Fibroblast of skin of scalp (primary cell): ENCODE measurements around the gene FAM227A. TPM values are rescaled to one million over a fixed set of nuclear protein-coding genes. Genes with fewer than 3 reads are reported as not detected.

Experiments
- DNase-seq: peaks from one replicate; pipeline ENCODE4 v3.0.0-alpha.2; 2013
- polyA plus RNA-seq, 2 experiments: library from polyadenylated mRNA; unstranded; fragments of 120-200 nt; gene quantifications; one replicate each; pipeline ENCODE4 v1.2.1, GENCODE V29; 2013; ENCODE audit not compliant: insufficient read length in 2 of 2

Gene FAM227A
- 1.6 TPM for polyA plus RNA-seq (2013, experiment 1 of 2; ENCODE audit: insufficient read length)
- polyA plus RNA-seq (2013, experiment 2 of 2; ENCODE audit: insufficient read length) = 1.3 TPM

DNA sequence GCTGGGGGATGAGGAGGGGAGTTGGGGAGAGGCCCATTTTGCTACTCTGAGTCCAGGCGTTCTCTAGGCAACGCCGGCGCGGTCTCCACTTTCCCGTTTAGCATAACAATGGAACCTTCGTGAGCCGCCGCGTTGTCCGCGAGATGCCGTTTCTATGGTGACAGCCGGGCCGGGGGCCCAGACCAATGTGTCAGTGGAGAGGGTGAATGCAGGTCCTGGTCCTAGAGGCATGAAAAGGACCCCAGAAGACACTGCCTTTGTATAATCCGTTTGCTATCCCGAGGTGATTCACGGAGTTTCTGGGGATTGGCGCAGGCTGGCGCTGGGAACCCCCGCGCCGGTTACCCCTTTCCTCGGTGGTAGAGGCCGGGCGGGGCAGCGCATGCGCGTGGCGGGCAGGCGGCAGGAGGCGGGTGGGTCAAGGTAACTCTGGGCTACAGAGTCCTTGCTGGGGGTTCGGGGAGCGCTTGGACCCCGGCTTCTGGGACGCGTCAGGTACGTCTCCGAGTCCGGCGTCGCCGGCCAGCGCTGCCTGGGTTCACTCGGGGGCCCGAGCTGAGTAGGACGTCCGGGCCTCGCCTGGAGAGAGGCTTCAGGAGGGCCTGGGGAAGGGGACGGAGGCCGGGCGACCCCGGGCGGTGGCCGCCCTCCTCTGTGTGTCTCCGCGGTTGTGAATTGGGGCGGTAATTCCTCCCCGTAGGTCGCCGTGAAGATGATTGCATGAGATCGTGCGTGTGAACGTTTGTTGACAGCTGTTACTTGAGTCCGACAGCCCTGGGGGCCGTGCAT, at the start of gene FAM227A, which contains the start of gene CBY1:
FAM227A (minus strand) TSS at position 137 of the 789 bp plus-strand sequence. CDS start 6,224 bp downstream, outside the sequence.
CBY1 (plus strand) TSS at position 383 of the 789 bp plus-strand sequence. CDS start 11,417 bp downstream, outside the sequence.
- peak; percentile 83 for DNase-seq

DNA sequence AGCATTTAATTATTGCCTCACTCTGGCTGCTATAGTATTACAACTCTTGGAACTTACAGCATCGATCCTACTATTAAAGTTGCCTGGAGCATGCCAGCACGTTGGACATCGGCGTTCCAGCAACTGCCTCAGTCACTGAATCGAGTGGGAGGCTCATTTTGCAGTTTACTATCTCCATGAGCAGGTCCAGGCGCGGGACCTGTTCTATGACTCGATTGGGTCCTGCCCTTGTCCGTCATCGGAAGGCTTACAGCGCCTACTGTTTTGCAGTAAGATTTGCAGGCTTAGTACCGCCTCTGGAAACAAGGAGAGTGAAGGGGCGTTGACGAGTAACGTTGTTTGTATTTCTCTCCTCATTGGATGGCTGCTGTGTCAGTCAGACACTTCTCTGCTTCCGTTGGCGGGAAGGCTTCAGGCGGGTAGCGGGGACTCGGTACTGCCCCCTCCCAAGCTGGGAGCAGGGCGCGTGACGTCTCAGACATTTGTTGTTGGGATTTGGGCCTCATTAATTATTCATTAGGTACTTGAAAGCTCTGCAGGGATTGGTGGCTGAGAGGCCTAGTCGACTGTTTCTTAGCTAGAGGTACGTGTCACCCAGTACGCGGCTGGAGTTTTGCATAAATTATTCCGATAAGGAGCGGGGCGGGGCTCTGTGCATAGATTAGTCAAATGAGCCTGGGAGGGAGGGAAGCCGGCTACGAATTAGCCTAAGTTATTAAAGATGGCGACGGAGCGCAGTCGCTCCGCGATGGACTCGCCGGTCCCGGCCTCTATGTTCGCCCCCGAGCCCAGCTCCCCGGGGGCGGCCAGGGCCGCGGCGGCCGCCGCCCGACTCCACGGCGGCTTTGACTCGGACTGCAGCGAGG, 49.3 kb upstream of the FAM227A start, which contains the start of gene GTPBP1:
GTPBP1 (plus strand) TSS at position 710 of the 866 bp plus-strand sequence; CDS start at position 722, 12 bp downstream.
- DNase-seq = peak; percentile 100

DNA sequence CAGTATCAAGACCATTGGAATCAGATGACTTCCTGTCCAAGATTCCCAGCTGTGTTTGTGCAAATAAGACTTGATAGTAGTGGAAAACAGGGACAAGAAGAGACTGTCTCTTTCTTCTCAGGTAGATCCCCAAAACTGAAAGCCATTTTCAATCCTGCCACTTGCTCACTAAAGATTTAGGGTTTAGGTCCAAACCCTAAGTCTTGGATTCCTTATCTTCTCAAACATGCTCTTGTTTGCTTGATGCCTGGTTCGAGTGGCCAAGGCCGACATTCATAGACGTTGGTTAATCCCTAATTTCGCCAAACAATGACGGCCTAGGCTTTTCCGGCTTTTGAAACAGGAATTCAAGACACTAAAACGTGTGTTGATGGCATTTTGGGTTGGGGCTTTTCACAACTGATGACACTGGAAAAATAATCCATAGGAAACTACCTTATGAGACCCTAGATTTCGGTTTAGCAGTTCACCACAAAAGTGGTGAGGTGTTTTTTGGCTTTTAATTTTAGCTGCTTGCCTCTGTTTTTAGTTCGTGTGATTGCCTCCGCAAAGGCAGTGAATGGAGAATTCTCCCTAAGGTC, 48.6 kb upstream of the FAM227A start:
- no peak for DNase-seq

DNA sequence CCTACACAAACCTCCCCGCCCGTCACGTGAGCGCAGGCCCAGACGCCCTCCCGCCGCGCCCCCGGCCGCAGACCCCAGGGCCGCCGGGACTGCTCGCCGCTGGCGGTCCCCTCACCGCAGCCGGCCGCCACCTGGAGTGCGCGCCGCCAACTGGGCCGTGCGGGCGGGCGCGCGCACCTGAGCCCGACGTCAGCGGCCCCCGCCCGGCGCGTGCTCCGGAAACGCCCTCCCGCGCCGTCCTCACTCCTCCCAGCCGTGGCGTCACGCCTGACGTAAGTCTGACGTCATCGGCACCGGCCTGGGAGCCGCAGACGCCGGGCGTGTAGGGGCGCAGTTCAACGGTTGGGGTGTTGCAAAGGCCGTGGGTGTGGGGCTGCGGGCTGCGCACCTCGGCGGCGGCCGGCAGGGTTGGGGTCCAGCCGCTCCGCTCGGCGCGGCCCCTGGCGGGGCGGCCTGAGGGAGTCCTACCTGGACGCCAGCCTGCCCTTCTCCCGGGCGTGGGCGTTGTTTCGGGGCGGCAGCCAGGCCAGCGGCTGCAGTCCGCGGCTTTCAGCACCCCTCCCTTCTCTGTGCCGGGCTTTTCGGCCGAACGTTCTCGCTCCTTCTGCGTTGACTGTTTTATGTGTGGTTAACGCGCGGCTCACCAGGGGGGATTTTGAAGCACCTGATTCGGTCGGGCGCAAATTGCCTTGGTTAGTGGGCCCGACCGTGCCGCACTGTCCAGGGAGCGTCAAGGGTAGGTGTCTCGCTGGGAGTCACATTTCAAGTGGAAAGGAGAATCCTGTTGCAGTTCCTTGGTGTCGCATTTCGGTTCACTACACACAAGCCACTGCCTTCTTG, 44.8 kb upstream of the FAM227A start, which contains the start of gene JOSD1:
JOSD1 (minus strand) TSS at position 155 of the 840 bp plus-strand sequence. CDS start 956 bp downstream, outside the sequence.
- DNase-seq = peak; percentile 94

DNA sequence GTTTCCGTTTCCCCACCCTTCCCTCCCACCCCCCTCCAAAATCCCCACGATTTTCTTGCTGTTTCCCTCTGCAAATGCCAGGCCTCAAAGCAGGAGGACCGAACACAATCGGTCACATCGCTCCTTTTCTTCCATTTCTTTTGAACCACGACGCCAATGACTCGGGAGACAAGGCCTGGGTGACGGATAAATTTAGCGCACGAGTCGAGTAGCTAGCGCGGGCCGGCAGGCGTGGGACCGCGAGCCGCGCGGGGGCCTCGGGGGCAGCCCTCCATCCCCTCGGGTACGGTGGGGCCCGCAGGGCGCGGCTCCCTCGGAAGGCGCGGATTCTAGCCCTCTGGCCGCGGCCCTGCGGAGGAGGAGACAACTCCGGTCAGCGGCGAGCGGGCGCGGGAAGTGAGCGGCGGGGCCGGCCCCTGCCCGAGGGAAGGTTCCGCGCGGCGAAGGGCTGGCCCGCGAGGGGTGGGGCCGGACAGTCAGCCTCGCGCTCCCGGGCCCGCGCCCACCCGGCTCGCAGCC, 44.1 kb upstream of the FAM227A start:
- DNase-seq = no peak

DNA sequence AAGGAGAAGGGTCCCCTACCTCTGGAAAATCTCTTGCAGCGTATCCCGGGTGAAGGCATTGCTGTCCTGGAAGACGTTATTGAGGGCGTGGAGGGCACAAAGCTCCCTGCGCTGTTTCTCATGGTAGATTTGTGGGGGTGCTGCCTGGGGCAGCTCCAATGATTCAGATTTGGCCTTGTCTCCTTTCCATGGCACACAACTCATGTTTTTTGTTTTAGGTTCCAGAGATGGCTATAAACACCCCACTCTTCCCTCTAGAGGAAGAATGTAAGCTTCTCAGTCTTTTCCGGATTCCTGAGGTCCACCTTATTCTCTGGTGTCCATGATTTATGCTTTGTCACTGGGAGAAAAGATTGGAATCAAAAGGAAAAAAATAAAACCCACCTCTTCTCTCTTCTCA, 43.6 kb upstream of the FAM227A start:
- peak; percentile 45 for DNase-seq

DNA sequence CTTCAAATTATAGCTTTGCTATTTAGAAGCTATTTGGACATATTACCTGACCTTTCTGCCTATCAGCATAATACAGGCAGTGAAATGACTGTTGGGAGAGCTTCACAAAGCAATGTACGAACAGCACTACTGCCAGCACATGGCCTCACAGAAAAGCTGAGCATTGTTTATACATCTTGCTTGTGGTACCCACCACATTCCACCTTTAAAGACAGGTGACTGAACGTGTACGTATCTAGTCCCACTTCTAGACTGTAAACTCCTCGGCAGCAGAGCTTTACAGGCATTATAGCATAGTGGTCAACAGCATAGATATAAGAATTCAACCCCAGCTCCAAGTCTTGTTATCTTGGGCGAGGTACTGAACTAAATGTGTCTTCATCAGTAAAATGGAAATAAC, 43.0 kb upstream of the FAM227A start:
- DNase-seq = no peak

DNA sequence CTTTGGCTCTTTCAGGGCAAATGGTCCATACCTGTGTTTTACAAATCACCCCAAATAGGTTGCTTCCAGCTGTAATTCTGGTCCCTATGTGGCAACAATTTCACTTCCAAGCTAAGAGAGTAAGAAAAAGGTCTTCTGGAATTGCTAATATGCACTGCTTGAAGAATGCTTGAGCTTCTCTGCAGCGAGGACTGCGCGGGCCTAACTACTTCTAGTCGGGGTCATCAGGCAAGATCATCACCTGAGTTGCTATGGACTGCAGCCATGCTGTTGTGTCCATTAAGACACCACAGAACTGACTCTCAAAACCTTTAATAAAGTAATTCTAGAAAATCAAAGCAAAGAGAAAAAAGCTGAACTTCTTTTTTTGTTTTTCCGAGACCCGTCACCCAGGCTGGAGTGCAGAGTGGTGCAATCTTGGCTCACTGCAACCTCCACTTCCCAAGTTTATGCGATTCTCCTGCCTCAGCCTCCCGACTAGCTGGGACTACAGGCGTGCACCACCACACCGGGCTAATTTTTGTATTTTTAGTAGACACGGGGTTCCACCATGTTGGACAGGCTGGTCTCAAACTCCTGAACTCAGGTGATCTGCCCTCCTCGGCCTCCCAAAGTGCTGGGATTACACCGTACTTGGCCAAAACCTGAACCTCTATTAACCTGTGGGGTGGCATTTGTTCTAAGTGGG, 42.4 kb upstream of the FAM227A start:
- DNase-seq = no peak

DNA sequence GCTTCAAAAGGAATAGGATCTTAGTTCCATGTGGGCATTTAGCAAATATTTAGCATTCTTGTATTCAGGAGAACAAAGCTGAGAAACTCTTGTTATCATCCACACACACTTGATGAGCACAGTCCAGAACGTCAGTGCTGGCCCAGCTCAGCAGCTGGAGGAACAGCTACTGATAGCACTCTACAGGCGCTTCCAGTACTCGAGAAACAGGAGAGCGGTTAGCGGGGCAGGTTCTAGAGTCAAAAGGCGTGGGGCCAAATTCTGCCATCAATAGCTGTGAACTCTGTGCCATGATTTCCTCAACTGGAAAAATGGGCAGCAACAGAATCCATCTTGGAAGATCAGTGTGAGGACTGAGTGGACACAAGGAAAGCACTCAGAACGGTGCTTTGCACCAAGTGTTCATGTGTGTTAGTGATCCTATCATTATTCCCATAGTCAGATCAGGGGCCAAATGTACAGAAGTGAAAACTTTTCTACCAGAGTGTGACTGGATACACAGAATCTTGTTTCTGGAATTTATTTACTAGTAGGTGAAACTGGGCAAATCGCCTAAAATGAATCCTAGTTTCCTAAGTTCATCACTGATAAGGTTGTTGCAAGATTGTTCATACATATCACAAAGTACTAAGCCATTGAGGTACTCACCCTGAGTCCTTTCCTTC, 41.4 kb upstream of the FAM227A start:
- peak; percentile 6 for DNase-seq

DNA sequence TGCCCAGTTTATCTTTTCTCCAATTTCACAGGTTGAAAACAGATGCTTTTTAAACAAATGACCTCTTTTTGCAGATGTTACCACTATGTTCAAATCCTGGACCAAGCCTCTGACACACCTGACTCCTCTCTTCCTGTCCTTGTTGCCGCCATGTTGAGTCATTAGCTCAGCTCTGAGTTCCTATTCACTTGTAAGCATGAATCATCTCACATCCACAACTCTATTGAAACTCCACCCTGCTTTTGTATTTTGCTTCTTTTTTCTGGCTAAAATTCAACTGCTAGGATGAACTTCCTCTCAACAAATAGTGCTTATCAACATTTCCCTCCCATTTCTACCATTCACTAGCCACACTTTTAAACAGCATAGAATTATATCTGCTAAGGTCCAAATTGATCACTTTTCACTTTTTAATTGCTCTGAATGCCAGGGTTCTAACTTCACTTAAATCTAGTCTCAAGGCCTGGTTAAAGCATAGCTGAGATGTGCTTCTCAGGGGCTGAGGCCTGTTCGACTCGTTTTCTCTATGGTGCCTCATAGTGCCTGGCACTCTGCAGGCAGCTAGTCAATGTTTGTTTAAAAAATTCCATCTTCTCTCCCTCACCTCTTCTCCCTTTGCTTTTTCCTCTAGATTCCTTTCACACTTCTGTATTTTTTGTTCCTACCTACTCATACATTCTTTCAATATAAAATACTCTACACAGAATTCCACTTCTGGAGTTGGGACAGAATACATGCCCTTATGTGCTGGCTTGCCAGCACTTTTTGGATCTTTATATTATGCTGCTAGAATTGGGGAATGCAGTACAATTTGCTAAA, 40.6 kb upstream of the FAM227A start:
- peak; percentile 67 for DNase-seq

DNA sequence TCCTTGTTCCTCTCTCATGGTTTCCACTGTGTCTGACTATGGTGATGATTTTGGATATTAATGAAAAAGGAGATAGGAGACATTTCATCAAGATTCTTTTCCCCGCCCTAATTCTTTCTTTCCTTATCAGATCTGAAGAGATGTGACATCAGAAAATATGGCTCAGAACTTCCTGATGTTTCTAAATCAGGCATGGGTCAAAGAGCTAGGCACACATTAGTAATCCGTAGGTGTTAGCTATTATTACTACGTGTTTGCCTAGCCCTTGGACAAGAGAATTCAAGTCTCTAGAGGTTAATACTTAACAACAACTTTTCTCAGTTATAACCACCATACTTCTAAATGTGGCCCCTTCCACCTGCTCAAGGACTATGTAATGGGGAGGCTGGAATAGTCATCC, 38.7 kb upstream of the FAM227A start:
- no peak for DNase-seq

DNA sequence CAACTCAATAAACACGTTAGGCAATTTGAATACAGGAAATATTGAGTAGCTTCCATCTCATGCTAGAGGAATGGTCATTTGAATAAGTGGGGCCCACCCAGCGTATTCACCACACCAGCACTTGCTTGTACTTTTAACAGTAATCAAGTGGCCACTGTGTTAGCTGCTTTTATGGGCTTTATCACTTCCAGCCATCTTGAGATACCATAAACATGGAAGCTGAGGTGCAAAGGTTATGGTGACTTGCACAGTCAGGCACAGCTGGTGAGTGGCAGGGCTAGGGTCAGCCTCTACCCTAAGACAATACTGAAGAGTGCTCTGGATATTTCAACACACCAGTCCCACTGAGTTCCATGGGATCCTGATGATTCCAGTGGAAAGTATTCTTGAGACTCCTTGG, 37.9 kb upstream of the FAM227A start:
- no peak for DNase-seq

DNA sequence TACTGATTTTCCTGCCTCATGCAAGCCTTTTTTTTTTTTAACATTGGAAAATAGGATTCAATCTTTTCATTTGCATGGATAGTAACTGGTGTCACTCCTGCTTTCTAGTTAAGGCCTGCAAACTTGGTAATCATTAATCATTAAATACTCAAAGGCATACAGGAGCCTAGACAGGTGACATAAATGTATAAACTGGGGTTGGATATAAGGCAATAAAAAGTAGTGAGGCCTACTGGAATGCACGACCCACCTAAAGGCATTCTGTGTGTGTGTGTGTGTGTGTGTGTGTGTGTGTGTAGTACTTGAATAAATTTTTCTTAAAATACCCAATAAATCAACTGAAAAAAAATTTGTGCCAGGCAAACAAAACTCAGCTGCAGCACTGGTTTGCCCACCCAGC, 33.5 kb upstream of the FAM227A start:
- no peak for DNase-seq

DNA sequence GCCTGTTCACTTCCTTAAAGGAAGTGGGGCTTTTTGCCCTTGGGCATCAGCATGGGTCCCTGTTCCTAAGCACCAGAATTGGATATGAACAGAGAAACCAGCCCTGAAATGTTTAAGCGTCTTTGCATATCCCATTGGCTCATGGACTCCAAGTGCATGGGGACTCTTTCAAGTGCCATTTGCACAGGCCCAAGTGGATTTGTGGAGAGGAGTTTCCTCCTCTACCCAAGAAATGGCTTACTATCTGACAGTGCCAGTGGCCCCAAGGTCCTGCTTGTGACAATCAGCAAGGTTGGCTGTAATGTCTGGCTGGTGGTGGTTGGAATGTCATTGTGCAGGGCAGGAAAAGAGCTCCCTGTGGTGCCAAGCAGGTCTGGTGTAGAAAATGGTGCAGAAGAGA, 29.6 kb upstream of the FAM227A start:
- no peak for DNase-seq

DNA sequence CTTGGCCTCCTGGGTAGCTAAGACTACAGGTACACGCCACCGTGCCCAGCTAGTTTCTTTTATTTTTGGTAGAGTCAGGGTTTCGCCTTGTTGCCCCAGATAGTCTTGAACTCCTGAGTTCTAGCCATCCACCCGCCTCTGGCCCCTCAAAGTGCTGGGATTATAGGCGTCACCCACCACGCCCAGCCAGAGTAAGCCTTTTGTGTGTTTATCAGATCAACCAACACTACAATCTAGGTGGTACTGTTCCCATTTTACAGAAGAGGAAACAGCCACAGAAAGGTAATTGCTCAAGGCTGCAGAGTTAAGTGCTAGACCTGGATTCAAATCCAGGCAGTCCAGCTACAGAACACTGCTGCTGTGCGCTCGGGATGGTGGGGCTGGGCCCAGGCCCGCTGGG, 28.7 kb upstream of the FAM227A start:
- DNase-seq = no peak

DNA sequence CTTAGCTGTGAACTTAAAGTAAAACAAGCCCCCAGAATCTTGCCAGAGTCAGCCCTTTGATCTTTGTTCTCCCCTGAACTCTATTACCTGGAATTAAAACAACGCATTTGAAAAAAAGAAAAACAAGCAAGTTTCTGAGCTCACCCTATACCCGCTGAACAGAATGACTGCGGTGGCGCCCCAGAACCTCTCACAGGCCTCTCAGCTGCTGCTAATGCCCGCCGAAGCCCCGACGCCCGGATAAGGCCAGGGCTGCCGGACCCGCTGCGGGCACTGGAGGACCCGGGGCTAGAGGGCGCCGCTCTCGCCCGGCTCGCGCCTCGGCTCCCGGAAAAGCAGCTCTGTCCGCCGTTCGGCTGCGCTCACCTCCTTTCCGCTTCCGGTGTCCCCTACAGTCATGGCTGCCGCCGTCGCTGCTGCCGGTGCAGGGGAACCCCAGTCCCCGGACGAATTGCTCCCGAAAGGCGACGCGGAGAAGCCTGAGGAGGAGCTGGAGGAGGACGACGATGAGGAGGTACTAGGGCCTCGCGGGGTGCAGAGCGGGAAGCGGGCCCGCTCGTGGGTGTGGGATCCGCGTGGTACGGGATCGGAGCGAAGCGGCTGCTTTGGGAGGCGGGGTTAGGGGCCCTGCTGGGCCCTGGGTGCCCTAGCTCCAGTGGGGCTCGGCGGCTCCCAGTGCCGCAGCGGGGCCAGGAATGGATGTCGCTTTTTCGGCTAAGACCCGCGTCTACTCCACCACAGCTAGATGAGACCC, 25.6 kb upstream of the FAM227A start, which contains the start of gene TOMM22:
TOMM22 (plus strand) TSS at position 376 of the 754 bp plus-strand sequence; CDS start at position 398, 22 bp downstream.
- DNase-seq = peak; percentile 88

DNA sequence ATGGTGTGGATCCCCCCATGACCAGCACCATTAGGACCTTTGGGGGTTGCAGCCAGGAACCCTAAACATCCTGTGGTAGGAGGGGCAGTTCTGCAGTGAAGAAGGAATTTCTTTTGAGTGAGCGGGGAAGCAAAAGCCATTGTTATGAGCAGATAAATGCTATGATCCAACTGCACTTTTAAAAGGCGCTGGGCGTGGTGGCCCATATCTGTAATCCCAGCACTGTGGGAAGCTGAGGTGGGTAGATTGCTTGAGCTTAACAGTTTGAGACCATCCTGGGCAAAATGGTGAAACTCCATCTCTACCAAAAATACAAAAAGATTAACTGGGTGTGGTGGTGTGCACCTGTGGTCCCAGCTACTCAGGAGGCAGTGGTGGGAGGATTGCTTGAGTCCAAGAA, 19.6 kb upstream of the FAM227A start:
- no peak for DNase-seq

DNA sequence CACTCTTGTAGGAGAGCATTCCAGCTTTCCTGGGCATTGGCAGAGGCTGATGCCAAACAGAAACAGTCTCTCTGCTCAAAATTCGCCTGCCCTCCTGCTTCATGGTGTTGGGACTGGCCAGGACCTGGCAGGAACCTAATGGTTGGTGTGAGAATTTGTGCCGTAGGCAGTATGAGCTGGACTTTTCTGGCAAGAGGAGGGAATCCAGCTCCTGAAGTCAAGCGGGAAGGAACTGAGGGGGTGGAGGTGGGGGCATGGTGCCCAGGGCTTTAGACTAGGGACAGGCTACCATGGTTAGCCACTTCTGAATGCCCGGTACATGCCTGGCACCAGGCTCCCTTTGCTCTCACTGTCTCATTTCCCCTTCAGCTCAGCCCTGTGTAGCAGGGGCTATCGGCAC, 18.7 kb upstream of the FAM227A start:
- no peak for DNase-seq
